GM18858 (cell line): ENCODE measurements around the gene ZNF256.

ENCODE experiments used
- ATAC-seq: cut with Tn5 transposase; IDR thresholded peaks from one replicate; pipeline ENCODE4 v1.9.1; 2021; ENCODE audit not compliant: unreplicated experiment

The ZNF256 gene

DNA sequence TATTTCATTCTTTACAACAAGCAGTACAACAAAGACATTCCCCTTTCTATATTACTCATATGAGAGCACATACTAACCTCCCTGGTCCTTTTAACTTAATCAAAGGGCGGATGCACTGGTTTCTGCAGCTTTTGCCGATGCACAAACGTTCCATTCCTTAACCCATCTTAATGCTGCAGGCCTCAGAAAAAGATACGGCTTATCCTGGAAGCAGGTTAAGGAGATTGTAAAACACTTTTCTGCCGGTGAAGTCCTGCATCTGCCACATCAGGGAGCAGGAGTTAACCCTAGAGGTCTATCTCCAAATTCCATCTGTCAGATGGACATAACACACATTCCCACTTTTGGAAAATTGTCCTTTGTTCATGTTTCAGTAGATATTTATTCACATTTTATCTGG, 47.2 kb downstream of the ZNF256 start:
- ATAC-seq: no peak
